Neutrophil (primary cell): ENCODE data around the gene RBP7.
"Not testable (repeated sequence)": the region's sequence is repeated elsewhere in the genome, so short reads cannot be mapped to it uniquely, and the experiment has no call there.

ENCODE experiments used
- H3K27ac ChIP-seq: fragments of 200-600 bp; sonication (generic); 2 replicates; pipeline ENCODE4 v1.5.1; 2016; ENCODE audit warnings: mild to moderate bottlenecking, moderate library complexity
- H3K27me3 ChIP-seq: fragments of 200-600 bp; sonication (generic); 2 replicates; pipeline ENCODE4 v1.6.0; 2016; ENCODE audit warnings: mild to moderate bottlenecking
- H3K36me3 ChIP-seq: fragments of 200-600 bp; sonication (generic); 2 replicates; pipeline ENCODE4 v1.5.1; 2017
- H3K4me1 ChIP-seq, 2 experiments: fragments of 200-600 bp in 1 of 2; sonication (generic) in 1 of 2; 1 replicate in 1 of 2; 2 replicates in 1 of 2; pipeline versions ENCODE4 v1.5.1 to v1.6.1; 2013 to 2016; ENCODE audit warnings: low read depth in 1 of 2, low read length in 1 of 2, mild to moderate bottlenecking in 1 of 2, moderate library complexity in 1 of 2; ENCODE audit not compliant: control insufficient read depth in 1 of 2, insufficient read depth in 1 of 2
- H3K4me3 ChIP-seq, 2 experiments: fragments of 200-600 bp in 1 of 2; sonication (generic) in 1 of 2; 1 replicate in 1 of 2; 2 replicates in 1 of 2; pipeline ENCODE4 v1.5.1; 2013 to 2016; ENCODE audit warnings: low read depth in 1 of 2, low read length in 1 of 2, mild to moderate bottlenecking in 1 of 2, moderate library complexity in 1 of 2
- H3K9me3 ChIP-seq: fragments of 200-600 bp; sonication (generic); 2 replicates; pipeline ENCODE4 v1.5.1; 2016
- TF ChIP-seq, protein P1 (sequence below): fragments of 200-600 bp; sonication (generic); IDR thresholded peaks from 2 replicates; pipeline ENCODE4 v1.5.1; 2016; ENCODE audit warnings: antibody characterized with exemption

The RBP7 gene

GRCh38 chr1:10001016-10001665 is 4.1 kb downstream of the RBP7 start:
- TF ChIP-seq, protein P1, sequence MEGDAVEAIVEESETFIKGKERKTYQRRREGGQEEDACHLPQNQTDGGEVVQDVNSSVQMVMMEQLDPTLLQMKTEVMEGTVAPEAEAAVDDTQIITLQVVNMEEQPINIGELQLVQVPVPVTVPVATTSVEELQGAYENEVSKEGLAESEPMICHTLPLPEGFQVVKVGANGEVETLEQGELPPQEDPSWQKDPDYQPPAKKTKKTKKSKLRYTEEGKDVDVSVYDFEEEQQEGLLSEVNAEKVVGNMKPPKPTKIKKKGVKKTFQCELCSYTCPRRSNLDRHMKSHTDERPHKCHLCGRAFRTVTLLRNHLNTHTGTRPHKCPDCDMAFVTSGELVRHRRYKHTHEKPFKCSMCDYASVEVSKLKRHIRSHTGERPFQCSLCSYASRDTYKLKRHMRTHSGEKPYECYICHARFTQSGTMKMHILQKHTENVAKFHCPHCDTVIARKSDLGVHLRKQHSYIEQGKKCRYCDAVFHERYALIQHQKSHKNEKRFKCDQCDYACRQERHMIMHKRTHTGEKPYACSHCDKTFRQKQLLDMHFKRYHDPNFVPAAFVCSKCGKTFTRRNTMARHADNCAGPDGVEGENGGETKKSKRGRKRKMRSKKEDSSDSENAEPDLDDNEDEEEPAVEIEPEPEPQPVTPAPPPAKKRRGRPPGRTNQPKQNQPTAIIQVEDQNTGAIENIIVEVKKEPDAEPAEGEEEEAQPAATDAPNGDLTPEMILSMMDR: no peak
- Histone ChIP-seq H3K4me1 (peaks cover 19 to 29% of the 10 kb centered on the region in 2 experiments), H3K27ac (no peak overlapping the region), H3K4me3 (no peak overlapping the region), H3K27me3 (peaks cover 65% of the 10 kb centered on the region), H3K36me3 (peaks cover 23% of the 10 kb centered on the region), H3K9me3 (no peaks in the 10 kb centered on the region)

DNA sequence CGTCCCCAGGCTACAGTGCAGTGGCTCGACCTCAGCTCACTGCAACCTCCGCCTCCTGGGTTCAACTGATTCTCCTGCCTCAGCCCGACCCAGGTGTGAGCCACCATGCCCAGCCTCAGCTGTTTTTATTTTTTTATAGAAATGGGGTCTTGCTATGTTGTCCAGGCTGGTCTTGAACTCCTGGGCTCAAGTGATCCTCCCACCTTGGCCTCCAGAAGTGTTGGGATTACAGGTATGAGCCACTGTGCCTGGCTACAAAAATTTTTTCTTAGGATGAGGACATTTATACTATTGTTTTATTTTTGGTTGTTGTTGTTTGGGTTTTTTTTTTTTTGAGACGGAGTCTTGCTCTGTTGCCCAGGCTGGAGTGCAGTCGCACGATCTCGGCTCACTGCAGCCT is 8.2 kb downstream of the RBP7 start:
- H3K27ac ChIP-seq, H3K4me1 ChIP-seq, H3K4me3 ChIP-seq, H3K9me3 ChIP-seq: not testable (repeated sequence)
- peaks cover 38% of the 10 kb centered on the region for H3K27me3 ChIP-seq
- peaks cover 54% of the 10 kb centered on the region for H3K36me3 ChIP-seq

DNA sequence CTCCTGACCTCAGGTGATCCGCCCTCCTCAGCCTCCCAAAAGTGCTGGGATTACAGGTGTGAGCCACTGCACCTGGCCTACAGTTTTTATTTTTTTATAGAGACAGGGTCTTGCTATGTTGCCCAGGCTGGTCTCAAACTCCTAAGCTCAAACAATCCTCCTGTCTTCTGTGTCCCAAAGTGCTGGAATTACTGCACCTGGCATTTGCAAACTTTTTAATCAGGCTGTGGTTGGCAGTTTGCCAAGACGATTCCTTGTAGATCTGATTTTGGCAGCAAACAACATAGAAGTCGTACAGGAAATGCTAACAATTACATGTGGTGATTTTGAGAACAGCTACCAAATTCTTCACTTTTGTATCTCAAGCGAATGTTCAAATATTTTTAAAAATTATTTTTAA is 10.1 kb downstream of the RBP7 start:
- Histone ChIP-seq H3K36me3 (peaks cover 61% of the 10 kb centered on the region), H3K27ac (no peak overlapping the region)
- TF ChIP-seq, protein P1: no peak

GRCh38 chr1:10014016-10014415 is 17.0 kb downstream of the RBP7 start:
- peaks cover 9 to 12% of the 10 kb centered on the region in 2 experiments for H3K4me1 ChIP-seq
- no peaks in the 10 kb centered on the region for H3K9me3 ChIP-seq
- H3K27ac ChIP-seq: no peak overlapping the region
- H3K36me3 ChIP-seq: peaks cover 40% of the 10 kb centered on the region
- TF ChIP-seq, protein P1: no peak
- H3K27me3 ChIP-seq: no peaks in the 10 kb centered on the region
- no peak overlapping the region for H3K4me3 ChIP-seq

More for the DNA sequence above, 10.1 kb downstream of the RBP7 start:
- H3K4me3 ChIP-seq: no peak overlapping the region
- peaks cover 24% of the 10 kb centered on the region for H3K27me3 ChIP-seq
- no peaks in the 10 kb centered on the region for H3K9me3 ChIP-seq
- H3K4me1 ChIP-seq: peaks cover 9 to 12% of the 10 kb centered on the region in 2 experiments

DNA sequence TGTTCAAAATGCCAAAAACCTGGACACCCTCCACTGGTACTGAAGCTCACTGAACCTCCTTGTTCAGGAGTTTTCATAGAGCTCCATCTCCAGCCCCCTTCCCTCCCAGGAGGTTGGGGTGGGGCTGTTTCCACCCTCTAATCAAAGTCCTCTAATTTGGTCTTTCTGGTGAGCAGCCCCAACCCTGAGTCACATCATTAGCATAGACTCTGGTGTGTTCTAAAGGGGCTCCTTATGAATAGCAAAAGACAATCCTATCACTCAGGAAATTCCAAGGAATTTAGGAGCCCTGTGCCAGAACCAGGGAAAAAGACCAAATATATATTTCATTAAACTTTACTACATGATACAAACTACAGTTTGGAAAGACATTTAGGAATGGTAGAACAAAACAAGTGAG is 22.5 kb downstream of the RBP7 start:
- Histone ChIP-seq H3K9me3 (no peaks in the 10 kb centered on the region), H3K27ac (no peak overlapping the region), H3K4me1 (peaks cover 21 to 29% of the 10 kb centered on the region in 2 experiments), H3K4me3 (no peak overlapping the region), H3K36me3 (peaks cover 9% of the 10 kb centered on the region), H3K27me3 (no peaks in the 10 kb centered on the region)
- TF ChIP-seq, protein P1: no peak

DNA sequence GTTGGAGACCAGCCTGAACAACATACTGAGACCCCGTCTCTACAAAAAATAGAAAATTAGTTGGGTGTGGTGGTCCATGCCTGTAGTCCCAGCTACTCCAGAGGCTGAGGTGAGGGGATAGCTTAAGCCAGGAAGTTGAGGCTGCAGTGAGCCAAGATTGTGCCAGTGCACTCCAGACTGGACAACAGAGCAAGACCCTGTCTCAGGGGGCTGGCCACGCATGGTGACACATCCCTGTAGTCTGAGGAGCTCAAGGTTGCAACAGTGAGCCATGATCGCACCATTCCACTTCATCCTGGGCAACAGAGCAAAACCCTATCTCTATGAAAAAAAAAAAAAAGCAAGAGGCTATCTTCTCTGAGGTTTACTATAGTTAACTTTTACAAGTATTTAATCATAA is 23.1 kb downstream of the RBP7 start:
- no peaks in the 10 kb centered on the region for H3K9me3 ChIP-seq
- TF ChIP-seq, protein P1: no peak
- H3K27me3 ChIP-seq: no peaks in the 10 kb centered on the region
- H3K4me1 ChIP-seq: peaks cover 21 to 29% of the 10 kb centered on the region in 2 experiments
- H3K4me3 ChIP-seq: no peak overlapping the region
- no peak overlapping the region for H3K27ac ChIP-seq
- H3K36me3 ChIP-seq: peaks cover 6% of the 10 kb centered on the region

- H3K27ac ChIP-seq, H3K4me3 ChIP-seq, H3K27me3 ChIP-seq, H3K36me3 ChIP-seq, H3K9me3 ChIP-seq: not testable (repeated sequence)
- H3K4me1 ChIP-seq: peaks cover 21 to 29% of the 10 kb centered on the region in 2 experiments
Observed at GRCh38 chr1:10020678-10021077, 23.6 kb downstream of the RBP7 start.

GRCh38 chr1:10021992-10022391 is 25.0 kb downstream of the RBP7 start:
- not testable (repeated sequence) for H3K9me3 ChIP-seq, H3K4me3 ChIP-seq, H3K36me3 ChIP-seq, H3K27me3 ChIP-seq
- peak overlapping the region; percentile 68 for H3K27ac ChIP-seq
- peaks cover 21 to 31% of the 10 kb centered on the region in 2 experiments for H3K4me1 ChIP-seq
